ENCODE results near the gene KRTAP10-11.
"Not testable (repeated sequence)": the region's sequence is repeated elsewhere in the genome, so short reads cannot be mapped to it uniquely, and the experiment has no call there.

KRTAP10-11 gene

GRCh38 chr21:44627831-44628233, 18.4 kb upstream of the KRTAP10-11 start:
- H3K4me3 ChIP-seq (ENCODE audit: low read depth, low read length); H3K27me3 ChIP-seq (ENCODE audit: control insufficient read depth, insufficient read depth, low read length); H3K9ac ChIP-seq (ENCODE audit: low read depth, low read length); H3K4me1 ChIP-seq (ENCODE audit: control insufficient read depth, insufficient read depth, low read length); H3K36me3 ChIP-seq (ENCODE audit: control insufficient read depth, insufficient read depth, low read length); H3K27ac ChIP-seq (ENCODE audit: low read depth, low read length): not testable (repeated sequence)
- H3K9me3 ChIP-seq (ENCODE audit: control insufficient read depth, insufficient read depth, low read length), result peaks cover 20% of the 10 kb centered on the region

GRCh38 chr21:44628707-44629391, 17.4 kb upstream of the KRTAP10-11 start:
- Histone ChIP-seq H3K4me3 (ENCODE audit: low read depth, low read length) (no peak overlapping the region), H3K9me3 (ENCODE audit: control insufficient read depth, insufficient read depth, low read length) (peaks cover 10% of the 10 kb centered on the region), H3K36me3 (ENCODE audit: control insufficient read depth, insufficient read depth, low read length) (no peaks in the 10 kb centered on the region), H3K27ac (ENCODE audit: low read depth, low read length) (no peak overlapping the region), H3K4me1 (ENCODE audit: control insufficient read depth, insufficient read depth, low read length) (no peaks in the 10 kb centered on the region), H3K27me3 (ENCODE audit: control insufficient read depth, insufficient read depth, low read length) (no peaks in the 10 kb centered on the region), H3K9ac (ENCODE audit: low read depth, low read length) (no peak overlapping the region)

- Histone ChIP-seq H3K27me3 (ENCODE audit: control insufficient read depth, insufficient read depth, low read length) (no peaks in the 10 kb centered on the region), H3K9ac (ENCODE audit: low read depth, low read length) (no peak overlapping the region), H3K27ac (ENCODE audit: low read depth, low read length) (no peak overlapping the region), H3K4me3 (ENCODE audit: low read depth, low read length) (no peak overlapping the region), H3K4me1 (ENCODE audit: control insufficient read depth, insufficient read depth, low read length) (no peaks in the 10 kb centered on the region), H3K36me3 (ENCODE audit: control insufficient read depth, insufficient read depth, low read length) (no peaks in the 10 kb centered on the region), H3K9me3 (ENCODE audit: control insufficient read depth, insufficient read depth, low read length) (no peaks in the 10 kb centered on the region)
Observed at GRCh38 chr21:44630440-44630839, 15.8 kb upstream of the KRTAP10-11 start.

GRCh38 chr21:44632067-44632466, 14.1 kb upstream of the KRTAP10-11 start:
- no peak overlapping the region for H3K27ac ChIP-seq (ENCODE audit: low read depth, low read length)
- H3K9ac ChIP-seq (ENCODE audit: low read depth, low read length), result no peak overlapping the region
- no peak overlapping the region for H3K4me3 ChIP-seq (ENCODE audit: low read depth, low read length)
- no peaks in the 10 kb centered on the region for H3K36me3 ChIP-seq (ENCODE audit: control insufficient read depth, insufficient read depth, low read length)
- no peaks in the 10 kb centered on the region for H3K4me1 ChIP-seq (ENCODE audit: control insufficient read depth, insufficient read depth, low read length)
- no peaks in the 10 kb centered on the region for H3K27me3 ChIP-seq (ENCODE audit: control insufficient read depth, insufficient read depth, low read length)
- H3K9me3 ChIP-seq (ENCODE audit: control insufficient read depth, insufficient read depth, low read length), result no peaks in the 10 kb centered on the region

GRCh38 chr21:44636209-44637017, 9.8 kb upstream of the KRTAP10-11 start:
- Histone ChIP-seq H3K4me1 (ENCODE audit: control insufficient read depth, insufficient read depth, low read length) (no peaks in the 10 kb centered on the region), H3K9me3 (ENCODE audit: control insufficient read depth, insufficient read depth, low read length) (no peaks in the 10 kb centered on the region), H3K27me3 (ENCODE audit: control insufficient read depth, insufficient read depth, low read length) (no peaks in the 10 kb centered on the region), H3K36me3 (ENCODE audit: control insufficient read depth, insufficient read depth, low read length) (no peaks in the 10 kb centered on the region), H3K9ac (ENCODE audit: low read depth, low read length) (no peak overlapping the region), H3K27ac (ENCODE audit: low read depth, low read length) (no peak overlapping the region), H3K4me3 (ENCODE audit: low read depth, low read length) (no peak overlapping the region)

GRCh38 chr21:44637018-44637850, 9.0 kb upstream of the KRTAP10-11 start, which contains the start of gene KRTAP10-10:
Gene KRTAP10-10, plus strand, starts transcription at chr21:44637356. Its CDS starts 62 bp downstream, at chr21:44637418.
- Histone ChIP-seq H3K27ac (ENCODE audit: low read depth, low read length) (no peak within 1 kb of the TSS), H3K9ac (ENCODE audit: low read depth, low read length) (no peak within 1 kb of the TSS), H3K36me3 (ENCODE audit: control insufficient read depth, insufficient read depth, low read length) (no peaks in the 10 kb centered on the region), H3K9me3 (ENCODE audit: control insufficient read depth, insufficient read depth, low read length) (no peaks in the 10 kb centered on the region), H3K4me1 (ENCODE audit: control insufficient read depth, insufficient read depth, low read length) (no peaks in the 10 kb centered on the region), H3K27me3 (ENCODE audit: control insufficient read depth, insufficient read depth, low read length) (no peaks in the 10 kb centered on the region), H3K4me3 (ENCODE audit: low read depth, low read length) (no peak within 1 kb of the TSS)

GRCh38 chr21:44637851-44638348, 8.3 kb upstream of the KRTAP10-11 start:
- H3K4me3 ChIP-seq (ENCODE audit: low read depth, low read length); H3K9me3 ChIP-seq (ENCODE audit: control insufficient read depth, insufficient read depth, low read length); H3K9ac ChIP-seq (ENCODE audit: low read depth, low read length): not testable (repeated sequence)

GRCh38 chr21:44638506-44639330, 7.5 kb upstream of the KRTAP10-11 start:
- not testable (repeated sequence) for H3K4me3 ChIP-seq (ENCODE audit: low read depth, low read length); H3K9me3 ChIP-seq (ENCODE audit: control insufficient read depth, insufficient read depth, low read length); H3K36me3 ChIP-seq (ENCODE audit: control insufficient read depth, insufficient read depth, low read length); H3K9ac ChIP-seq (ENCODE audit: low read depth, low read length); H3K27me3 ChIP-seq (ENCODE audit: control insufficient read depth, insufficient read depth, low read length); H3K4me1 ChIP-seq (ENCODE audit: control insufficient read depth, insufficient read depth, low read length); H3K27ac ChIP-seq (ENCODE audit: low read depth, low read length)

More at GRCh38 chr21:44637851-44638348, 8.3 kb upstream of the KRTAP10-11 start:
- not testable (repeated sequence) for H3K4me1 ChIP-seq (ENCODE audit: control insufficient read depth, insufficient read depth, low read length); H3K27me3 ChIP-seq (ENCODE audit: control insufficient read depth, insufficient read depth, low read length); H3K36me3 ChIP-seq (ENCODE audit: control insufficient read depth, insufficient read depth, low read length); H3K27ac ChIP-seq (ENCODE audit: low read depth, low read length)

GRCh38 chr21:44639331-44639655, 6.9 kb upstream of the KRTAP10-11 start:
- Histone ChIP-seq H3K36me3 (ENCODE audit: control insufficient read depth, insufficient read depth, low read length) (no peaks in the 10 kb centered on the region), H3K4me3 (ENCODE audit: low read depth, low read length) (no peak overlapping the region), H3K27me3 (ENCODE audit: control insufficient read depth, insufficient read depth, low read length) (no peaks in the 10 kb centered on the region), H3K27ac (ENCODE audit: low read depth, low read length) (no peak overlapping the region), H3K9ac (ENCODE audit: low read depth, low read length) (no peak overlapping the region), H3K9me3 (ENCODE audit: control insufficient read depth, insufficient read depth, low read length) (no peaks in the 10 kb centered on the region), H3K4me1 (ENCODE audit: control insufficient read depth, insufficient read depth, low read length) (no peaks in the 10 kb centered on the region)

GRCh38 chr21:44640761-44641160, 5.5 kb upstream of the KRTAP10-11 start:
- Histone ChIP-seq H3K4me1 (ENCODE audit: control insufficient read depth, insufficient read depth, low read length) (no peaks in the 10 kb centered on the region), H3K4me3 (ENCODE audit: low read depth, low read length) (no peak overlapping the region), H3K9ac (ENCODE audit: low read depth, low read length) (no peak overlapping the region), H3K36me3 (ENCODE audit: control insufficient read depth, insufficient read depth, low read length) (no peaks in the 10 kb centered on the region), H3K27me3 (ENCODE audit: control insufficient read depth, insufficient read depth, low read length) (no peaks in the 10 kb centered on the region), H3K27ac (ENCODE audit: low read depth, low read length) (no peak overlapping the region), H3K9me3 (ENCODE audit: control insufficient read depth, insufficient read depth, low read length) (no peaks in the 10 kb centered on the region)
